ENCODE results near the gene HAO1. TPM values are rescaled to one million over a fixed set of nuclear protein-coding genes. Genes with fewer than 3 reads are reported as not detected.
"Not testable (repeated sequence)": the region's sequence is repeated elsewhere in the genome, so short reads cannot be mapped to it uniquely, and the experiment has no call there.

HAO1 gene
- total RNA-seq, 2 experiments from 2014 or later, result not detected

DNA sequence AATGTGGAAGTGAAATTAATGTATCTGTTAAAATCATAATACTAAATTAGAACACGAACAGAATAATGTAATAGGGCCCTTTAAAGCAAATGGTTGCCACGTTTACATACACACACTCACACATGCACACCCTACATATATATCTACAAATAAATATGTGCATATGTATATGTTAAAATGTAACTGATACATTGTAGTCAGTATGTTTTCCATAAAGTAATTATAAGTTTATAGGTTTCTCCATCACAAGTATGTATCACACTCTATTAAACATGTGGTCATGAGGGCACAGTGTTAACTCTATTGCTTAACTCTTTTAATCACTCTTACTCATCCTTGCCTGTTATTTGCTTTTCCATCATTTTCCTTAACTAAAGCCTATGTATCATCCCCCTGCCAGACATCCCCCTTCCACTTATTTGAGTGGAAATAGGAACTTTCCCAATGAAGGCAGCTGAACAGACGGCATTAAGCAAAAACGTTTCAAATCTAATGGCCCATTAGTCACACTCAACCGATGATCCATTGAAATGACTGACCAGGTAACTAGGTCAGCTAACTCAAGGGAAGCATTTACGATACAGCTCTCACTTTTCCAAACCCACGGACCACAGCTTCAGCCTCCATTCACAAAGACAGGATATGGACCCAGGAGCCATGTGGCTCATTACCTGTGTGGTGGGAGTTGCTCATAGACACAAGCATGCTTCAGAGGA lies 89.3 kb downstream of the HAO1 start:
- DNase-seq, result no peak
- H3K27me3 Mint-ChIP-seq, result peaks cover 14% of the 10 kb centered on the region
- no peak overlapping the region for H3K4me3 Mint-ChIP-seq
- no peak overlapping the region for H3K27ac Mint-ChIP-seq
- H3K9me3 Mint-ChIP-seq, result no peaks in the 10 kb centered on the region
- no peaks in the 10 kb centered on the region for H3K4me1 Mint-ChIP-seq
- H3K36me3 Mint-ChIP-seq, result no peaks in the 10 kb centered on the region

GRCh38 chr20:7849675-7850074 lies 90.6 kb downstream of the HAO1 start:
- no peak for DNase-seq
- no peaks in the 10 kb centered on the region for H3K36me3 Mint-ChIP-seq
- H3K4me3 Mint-ChIP-seq, result no peak overlapping the region
- peaks cover 14% of the 10 kb centered on the region for H3K27me3 Mint-ChIP-seq
- no peaks in the 10 kb centered on the region for H3K4me1 Mint-ChIP-seq
- H3K9me3 Mint-ChIP-seq, result no peaks in the 10 kb centered on the region
- H3K27ac Mint-ChIP-seq, result no peak overlapping the region

- no peaks in the 10 kb centered on the region for H3K9me3 Mint-ChIP-seq
- no peaks in the 10 kb centered on the region for H3K4me1 Mint-ChIP-seq
- H3K27ac Mint-ChIP-seq, result no peak overlapping the region
- DNase-seq, result no peak
- H3K27me3 Mint-ChIP-seq, result peaks cover 14% of the 10 kb centered on the region
- no peaks in the 10 kb centered on the region for H3K36me3 Mint-ChIP-seq
- no peak overlapping the region for H3K4me3 Mint-ChIP-seq
Measured at GRCh38 chr20:7848351-7848750, 91.9 kb downstream of the HAO1 start.

- no peaks in the 10 kb centered on the region for H3K9me3 Mint-ChIP-seq
- H3K4me3 Mint-ChIP-seq, result no peak overlapping the region
- no peaks in the 10 kb centered on the region for H3K4me1 Mint-ChIP-seq
- no peak for DNase-seq
- H3K27ac Mint-ChIP-seq, result no peak overlapping the region
- peaks cover 5% of the 10 kb centered on the region for H3K27me3 Mint-ChIP-seq
- H3K36me3 Mint-ChIP-seq, result no peaks in the 10 kb centered on the region
Measured at GRCh38 chr20:7843613-7844012, 96.6 kb downstream of the HAO1 start.

GRCh38 chr20:7841971-7842310 lies 98.3 kb downstream of the HAO1 start:
- Mint-ChIP-seq H3K9me3 (no peaks in the 10 kb centered on the region), H3K27me3 (no peaks in the 10 kb centered on the region), H3K4me1 (no peaks in the 10 kb centered on the region)

DNA sequence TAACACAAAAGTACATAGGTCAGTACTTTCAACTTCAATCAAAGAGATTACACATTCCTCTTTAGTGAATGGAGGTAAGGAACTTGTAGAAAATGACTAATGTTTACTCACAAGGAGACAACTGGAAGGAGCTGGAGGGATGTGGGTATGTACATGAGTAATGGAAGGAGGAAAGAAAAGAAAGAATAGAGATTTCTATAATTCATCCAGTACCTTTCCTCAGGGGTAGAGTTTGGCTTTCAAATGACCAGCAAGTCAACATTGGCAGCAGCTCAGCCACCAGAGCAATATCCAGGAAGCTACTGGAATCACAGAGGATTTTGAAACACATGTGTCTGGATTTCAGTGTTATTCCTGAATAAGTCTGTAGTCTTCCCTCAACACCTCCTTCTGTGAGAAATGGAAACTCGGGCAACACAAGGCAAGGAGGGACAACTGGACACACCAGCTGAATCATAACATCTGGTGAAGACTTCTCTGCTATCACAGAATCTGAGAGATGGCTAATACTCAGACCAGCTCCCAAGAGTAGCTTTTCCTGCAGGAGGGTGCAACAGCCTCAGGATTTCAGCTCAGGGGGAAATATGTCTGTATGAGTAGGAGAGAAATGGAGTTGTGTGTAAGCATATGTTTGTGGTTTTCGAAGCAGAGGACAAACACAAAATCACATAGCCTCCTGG lies 98.8 kb downstream of the HAO1 start:
- Mint-ChIP-seq H3K4me3 (no peak overlapping the region), H3K36me3 (no peaks in the 10 kb centered on the region), H3K27ac (no peak overlapping the region), H3K9me3 (no peaks in the 10 kb centered on the region), H3K4me1 (no peaks in the 10 kb centered on the region), H3K27me3 (no peaks in the 10 kb centered on the region)
- no peak for DNase-seq

More at GRCh38 chr20:7841971-7842310, 98.3 kb downstream of the HAO1 start:
- Mint-ChIP-seq H3K4me3 (no peak overlapping the region), H3K36me3 (no peaks in the 10 kb centered on the region), H3K27ac (no peak overlapping the region)
- no peak for DNase-seq

- H3K4me3 Mint-ChIP-seq, result no peak overlapping the region
- no peaks in the 10 kb centered on the region for H3K36me3 Mint-ChIP-seq
- no peak for DNase-seq
- H3K27ac Mint-ChIP-seq, result no peak overlapping the region
- no peaks in the 10 kb centered on the region for H3K27me3 Mint-ChIP-seq
- peaks cover 3% of the 10 kb centered on the region for H3K9me3 Mint-ChIP-seq
- H3K4me1 Mint-ChIP-seq, result no peaks in the 10 kb centered on the region
Measured at GRCh38 chr20:7836076-7836475, 104.2 kb downstream of the HAO1 start.

DNA sequence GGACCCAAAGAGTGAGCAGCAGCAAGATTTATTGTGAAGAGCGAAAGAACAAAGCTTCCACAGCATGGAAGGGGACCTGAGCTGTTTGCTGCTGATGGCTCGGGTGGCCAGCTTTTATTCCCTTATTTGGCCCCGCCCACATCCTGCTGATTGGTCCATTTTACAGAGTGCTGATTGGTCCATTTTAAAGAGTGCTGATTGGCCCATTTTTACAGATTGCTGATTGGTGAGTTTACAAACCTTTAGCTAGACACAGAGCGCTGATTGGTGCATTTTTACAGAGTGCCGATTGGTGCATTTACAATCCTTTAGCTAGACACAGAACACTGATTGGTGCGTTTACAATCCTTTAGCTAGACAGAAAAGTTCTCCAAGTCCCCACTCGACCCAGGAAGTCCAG lies 105.8 kb downstream of the HAO1 start:
- H3K4me1 Mint-ChIP-seq, H3K36me3 Mint-ChIP-seq, DNase-seq, H3K27me3 Mint-ChIP-seq, H3K4me3 Mint-ChIP-seq, H3K27ac Mint-ChIP-seq, H3K9me3 Mint-ChIP-seq: not testable (repeated sequence)

Other genes with a start within 250 kb of the HAO1 start
- 10 to 100 TPM; 23.6 to 26.2 TPM for gene TMX4, start 79.3 kb upstream of the HAO1 start, total RNA-seq
- 1 to 10 TPM; 2.2 to 2.8 TPM for gene PLCB1, start 191.8 kb upstream of the HAO1 start, total RNA-seq